Activated CD4-positive, alpha-beta memory T cell treated with anti-CD3 and anti-CD28 coated beads for 36 hours (primary cell): ENCODE data around the gene TAF11L2. TPM values are rescaled to one million over a fixed set of nuclear protein-coding genes. Genes with fewer than 3 reads are reported as not detected.
A peak's percentile ranks its signal among the peaks of the same experiment; 100 is the strongest.
"Not testable (repeated sequence)": the region's sequence is repeated elsewhere in the genome, so short reads cannot be mapped to it uniquely, and the experiment has no call there.

Experiments used
- CTCF ChIA-PET: fragments of 350-600 bp; sonication (Branson Sonifier 250); formaldehyde crosslinking; loops from one replicate; lab custom pipeline; 2021; ENCODE audit warnings: antibody characterized with exemption, inconsistent platforms; lab: Charles Lee
- POLR2A ChIA-PET: fragments of 350-600 bp; sonication (Branson Sonifier 250); formaldehyde crosslinking; loops from one replicate; lab custom pipeline; 2021; ENCODE audit warnings: antibody characterized with exemption; lab: Charles Lee
- DNase-seq: peaks from one replicate; pipeline ENCODE4 v3.0.0-alpha.2; 2020
- H3K27ac Mint-ChIP-seq: one replicate; pipeline ENCODE4 v1.8.0; 2021; ENCODE audit warnings: mixed read lengths
- H3K27me3 Mint-ChIP-seq: one replicate; pipeline ENCODE4 v1.8.0; 2021; ENCODE audit warnings: mixed read lengths
- H3K36me3 Mint-ChIP-seq: one replicate; pipeline ENCODE4 v1.8.0; 2021; ENCODE audit warnings: mixed read lengths
- H3K4me1 Mint-ChIP-seq: one replicate; pipeline ENCODE4 v1.8.0; 2021; ENCODE audit warnings: low read depth, mixed read lengths
- H3K4me3 Mint-ChIP-seq: one replicate; pipeline ENCODE4 v1.8.0; 2021; ENCODE audit warnings: mild to moderate bottlenecking, mixed read lengths
- H3K9me3 Mint-ChIP-seq: one replicate; pipeline ENCODE4 v1.8.0; 2021; ENCODE audit warnings: mixed read lengths
- intact Hi-C: fragments of 100-400 bp; cut with micrococcal nuclease; formaldehyde crosslinking; loops from one replicate; pipeline ENCODE4 v1.15.1; 2023
- total RNA-seq, 2 experiments: library from RNA; stranded (reverse); gene quantifications; one replicate each; pipeline ENCODE4 v1.2.3, GENCODE V29; 2021

TAF11L2 gene
- total RNA-seq, 2 experiments from 2014 or later = not detected

DNA sequence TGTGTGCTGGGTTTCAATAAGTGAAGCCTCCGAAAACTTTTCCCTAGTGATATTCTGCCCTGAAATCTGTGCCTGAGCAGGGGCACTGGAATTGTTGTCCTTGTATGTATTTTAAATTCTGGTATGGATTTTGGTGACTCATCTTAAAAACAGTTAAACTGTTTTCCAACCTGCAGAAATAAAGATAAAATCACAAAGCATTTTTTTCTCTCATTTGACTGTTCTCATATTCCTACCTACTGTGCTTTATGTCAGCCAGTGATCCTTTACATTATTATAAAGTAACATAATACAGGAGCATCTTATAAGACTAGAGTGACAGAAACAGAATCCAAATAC lies 10.9 kb upstream of the TAF11L2 start:
- H3K36me3 Mint-ChIP-seq = no peaks in the 10 kb centered on the region
- H3K27ac Mint-ChIP-seq = no peak overlapping the region
- no peaks in the 10 kb centered on the region for H3K27me3 Mint-ChIP-seq
- no peak for DNase-seq
- H3K9me3 Mint-ChIP-seq = peaks cover 5% of the 10 kb centered on the region
- intact Hi-C loops = no loop called here
- ChIA-PET POLR2A (no interaction called here), CTCF (no interaction called here)
- H3K4me1 Mint-ChIP-seq = no peaks in the 10 kb centered on the region
- H3K4me3 Mint-ChIP-seq = no peak overlapping the region

DNA sequence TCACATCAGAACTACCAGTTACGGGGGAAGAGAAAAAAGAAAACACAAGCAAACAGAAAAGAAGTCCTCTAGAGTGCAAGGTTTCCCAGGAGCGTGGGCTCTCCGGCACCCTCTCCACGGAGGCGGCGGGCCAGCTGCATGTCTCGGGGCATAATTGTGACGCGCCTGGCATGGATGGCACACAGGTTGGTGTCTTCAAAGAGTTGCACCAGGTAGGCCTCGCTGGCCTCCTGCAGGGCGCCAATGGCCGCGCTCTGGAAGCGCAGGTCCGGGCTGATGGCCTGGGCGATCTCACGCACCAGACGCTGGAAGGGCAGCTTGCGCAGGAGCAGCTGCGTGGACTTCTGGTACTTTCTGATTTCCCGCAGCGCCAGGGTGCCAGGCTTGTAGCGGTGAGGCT lies 6.8 kb upstream of the TAF11L2 start:
- CTCF ChIA-PET = not testable (repeated sequence)

DNA sequence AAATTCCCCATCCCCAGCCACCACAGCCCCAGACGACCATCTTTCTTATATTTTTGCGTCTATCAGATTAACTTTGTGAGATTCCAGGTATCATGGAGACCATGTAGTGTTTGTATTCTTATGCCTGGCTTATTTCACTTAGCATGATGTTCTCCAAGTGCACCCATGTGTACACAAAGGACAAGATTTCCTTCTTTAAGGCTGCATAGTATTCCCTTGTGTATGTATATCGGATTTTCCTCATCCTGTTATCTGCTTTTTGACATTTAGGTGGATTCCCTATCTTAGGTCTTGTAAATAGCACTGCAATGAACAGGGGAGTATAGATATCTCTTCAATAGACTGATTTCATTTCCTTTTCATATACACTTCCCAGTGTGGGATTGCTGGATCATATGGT lies 5.3 kb upstream of the TAF11L2 start:
- no peaks in the 10 kb centered on the region for H3K4me1 Mint-ChIP-seq
- ChIA-PET CTCF (no interaction called here), POLR2A (no interaction called here)
- DNase-seq = no peak
- intact Hi-C loops = no loop called here
- no peaks in the 10 kb centered on the region for H3K36me3 Mint-ChIP-seq
- H3K4me3 Mint-ChIP-seq = no peak overlapping the region
- H3K27me3 Mint-ChIP-seq = no peaks in the 10 kb centered on the region
- H3K9me3 Mint-ChIP-seq = peaks cover 14% of the 10 kb centered on the region
- no peak overlapping the region for H3K27ac Mint-ChIP-seq

More for the DNA sequence above, 6.8 kb upstream of the TAF11L2 start:
- intact Hi-C loops, H3K27ac Mint-ChIP-seq, H3K27me3 Mint-ChIP-seq, H3K36me3 Mint-ChIP-seq, H3K4me1 Mint-ChIP-seq, POLR2A ChIA-PET, DNase-seq, H3K4me3 Mint-ChIP-seq: not testable (repeated sequence)
- H3K9me3 Mint-ChIP-seq = peaks cover 14% of the 10 kb centered on the region

DNA sequence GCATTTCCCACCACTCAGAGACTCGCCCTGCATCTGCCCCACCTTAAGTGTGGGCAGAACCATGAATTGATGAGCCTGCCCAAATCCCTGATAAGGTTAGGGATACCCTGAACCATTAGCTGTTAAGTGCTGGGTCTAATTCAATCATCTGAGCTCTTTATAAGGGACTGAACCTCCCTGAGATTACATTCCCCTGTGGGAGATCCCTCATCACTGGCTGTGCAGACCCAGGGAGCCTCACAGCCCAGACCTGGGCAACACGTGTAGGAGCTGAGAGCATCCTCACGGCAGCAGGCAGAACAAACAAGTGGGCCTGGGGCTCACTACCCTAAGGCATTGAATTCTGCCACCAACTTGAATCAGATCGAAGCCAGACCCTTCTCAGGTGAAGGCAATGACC lies 585 bp upstream of the TAF11L2 start:
- Mint-ChIP-seq H3K4me3 (no peak overlapping the region), H3K4me1 (no peaks in the 10 kb centered on the region), H3K27me3 (no peaks in the 10 kb centered on the region), H3K36me3 (no peaks in the 10 kb centered on the region), H3K27ac (no peak overlapping the region), H3K9me3 (peaks cover 6% of the 10 kb centered on the region)
- DNase-seq = no peak
- ChIA-PET POLR2A (no interaction called here), CTCF (no interaction called here)
- intact Hi-C loops = no loop called here

DNA sequence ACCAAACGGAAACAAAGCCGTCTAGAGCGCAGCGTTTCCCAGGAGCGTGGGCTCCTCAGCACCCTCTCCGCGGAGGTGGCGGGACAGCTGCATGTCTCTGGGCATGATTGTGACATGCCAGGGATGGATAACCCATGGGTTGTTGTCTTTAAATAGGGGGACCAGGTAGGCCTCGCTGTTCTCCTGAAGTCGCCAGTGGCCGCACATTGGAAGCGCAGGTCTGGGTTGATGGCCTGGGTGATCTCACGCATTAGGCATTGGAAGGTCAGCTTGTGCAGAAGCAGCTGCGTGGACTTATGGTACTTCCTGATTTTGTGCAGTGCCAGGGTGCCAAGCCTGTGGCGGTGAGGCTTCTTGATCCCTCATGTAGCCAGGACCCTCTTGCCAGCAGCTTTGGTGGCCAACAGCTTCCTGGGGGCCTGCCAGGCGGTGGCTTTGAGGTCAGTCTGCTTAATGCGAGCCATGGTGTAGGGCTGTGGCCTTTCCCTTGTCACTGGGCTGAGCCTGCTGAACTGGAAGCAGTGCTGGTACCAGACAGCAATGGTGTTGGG lies 13.8 kb downstream of the TAF11L2 start:
- Mint-ChIP-seq H3K9me3 (peaks cover 7% of the 10 kb centered on the region), H3K36me3 (no peaks in the 10 kb centered on the region), H3K4me3 (no peak overlapping the region), H3K27me3 (no peaks in the 10 kb centered on the region), H3K4me1 (no peaks in the 10 kb centered on the region), H3K27ac (no peak overlapping the region)
- ChIA-PET CTCF (no interaction called here), POLR2A (no interaction called here)
- DNase-seq = no peak
- intact Hi-C loops = no loop called here

DNA sequence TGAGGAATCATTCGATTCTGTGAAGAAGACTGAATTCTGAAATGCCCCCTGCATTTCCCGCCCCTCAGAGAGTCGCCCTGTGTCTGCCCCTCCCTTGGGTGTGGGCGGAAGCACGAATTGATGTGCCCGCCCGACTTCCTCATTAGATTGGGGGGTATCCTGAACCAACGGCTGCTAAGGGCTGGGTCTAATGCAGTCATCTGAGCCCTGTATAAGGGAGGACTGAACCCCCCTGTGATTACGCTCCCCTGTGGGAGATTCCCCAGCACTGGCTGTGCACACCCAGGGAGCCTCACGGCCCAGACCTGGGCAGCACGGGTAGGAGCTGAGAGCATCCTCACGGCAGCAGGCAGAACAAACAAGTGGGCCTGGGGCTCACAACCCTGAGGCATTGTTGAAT lies 19.5 kb downstream of the TAF11L2 start:
- H3K27ac Mint-ChIP-seq, H3K36me3 Mint-ChIP-seq, H3K9me3 Mint-ChIP-seq, H3K27me3 Mint-ChIP-seq, H3K4me1 Mint-ChIP-seq, POLR2A ChIA-PET, CTCF ChIA-PET, intact Hi-C loops, H3K4me3 Mint-ChIP-seq: not testable (repeated sequence)
- peak; percentile 9 for DNase-seq

DNA sequence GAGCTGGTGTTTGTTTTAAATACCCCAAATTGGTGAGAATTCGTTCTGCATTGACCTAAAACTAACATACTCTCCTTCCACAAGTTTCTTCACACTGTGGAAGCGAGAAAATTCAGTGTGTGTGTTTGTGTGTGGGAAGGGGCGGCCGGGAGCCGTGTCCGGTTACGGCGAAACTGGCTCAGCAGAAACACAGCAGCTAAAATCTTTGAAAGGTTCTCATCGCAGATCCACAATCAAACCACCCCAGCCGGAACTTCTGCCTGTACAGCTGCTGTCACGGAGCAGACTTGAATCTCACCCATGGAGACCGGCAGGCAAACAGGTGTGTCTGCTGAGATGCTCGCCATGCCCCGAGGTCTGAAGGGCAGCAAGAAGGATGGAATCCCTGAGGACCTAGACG lies 20.0 kb downstream of the TAF11L2 start, which contains the start of gene TAF11L3:
TAF11L3 (plus strand) TSS at position 301 of the 400 bp plus-strand sequence.
- DNase-seq, H3K4me1 Mint-ChIP-seq, H3K4me3 Mint-ChIP-seq, H3K9me3 Mint-ChIP-seq, POLR2A ChIA-PET, H3K27ac Mint-ChIP-seq, H3K27me3 Mint-ChIP-seq, CTCF ChIA-PET, H3K36me3 Mint-ChIP-seq, intact Hi-C loops: not testable (repeated sequence)

DNA sequence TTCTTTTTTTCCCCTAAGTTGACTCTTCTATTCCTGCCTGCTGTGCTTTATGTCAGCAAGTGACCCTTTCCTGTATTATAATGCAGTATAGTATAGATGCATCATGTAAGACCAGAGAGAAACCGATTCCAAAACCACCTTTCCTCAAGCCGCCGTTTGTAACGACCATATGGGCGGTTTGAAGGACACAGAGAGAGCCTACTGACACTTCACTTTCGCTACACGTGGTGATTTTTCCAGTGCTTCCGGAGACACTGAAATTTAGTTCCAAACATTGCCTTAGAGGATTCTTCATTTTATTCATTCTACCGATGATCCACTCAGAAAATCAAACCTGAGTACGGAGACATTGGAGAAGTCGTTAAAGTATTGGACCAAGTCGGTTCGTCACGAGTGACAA lies 21.5 kb downstream of the TAF11L2 start:
- H3K4me3 Mint-ChIP-seq, H3K4me1 Mint-ChIP-seq, H3K27me3 Mint-ChIP-seq, H3K9me3 Mint-ChIP-seq, POLR2A ChIA-PET, DNase-seq, intact Hi-C loops, H3K27ac Mint-ChIP-seq, CTCF ChIA-PET, H3K36me3 Mint-ChIP-seq: not testable (repeated sequence)

DNA sequence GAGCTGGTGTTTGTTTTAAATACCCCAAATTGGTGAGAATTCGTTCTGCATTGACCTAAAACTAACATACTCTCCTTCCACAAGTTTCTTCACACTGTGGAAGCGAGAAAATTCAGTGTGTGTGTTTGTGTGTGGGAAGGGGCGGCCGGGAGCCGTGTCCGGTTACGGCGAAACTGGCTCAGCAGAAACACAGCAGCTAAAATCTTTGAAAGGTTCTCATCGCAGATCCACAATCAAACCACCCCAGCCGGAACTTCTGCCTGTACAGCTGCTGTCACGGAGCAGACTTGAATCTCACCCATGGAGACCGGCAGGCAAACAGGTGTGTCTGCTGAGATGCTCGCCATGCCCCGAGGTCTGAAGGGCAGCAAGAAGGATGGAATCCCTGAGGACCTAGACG lies 23.5 kb downstream of the TAF11L2 start, which contains the start of gene TAF11L4:
TAF11L4 (plus strand) TSS at position 301 of the 400 bp plus-strand sequence.
- H3K27me3 Mint-ChIP-seq, intact Hi-C loops, H3K36me3 Mint-ChIP-seq, H3K9me3 Mint-ChIP-seq, POLR2A ChIA-PET, H3K4me1 Mint-ChIP-seq, H3K4me3 Mint-ChIP-seq, CTCF ChIA-PET, H3K27ac Mint-ChIP-seq, DNase-seq: not testable (repeated sequence)

DNA sequence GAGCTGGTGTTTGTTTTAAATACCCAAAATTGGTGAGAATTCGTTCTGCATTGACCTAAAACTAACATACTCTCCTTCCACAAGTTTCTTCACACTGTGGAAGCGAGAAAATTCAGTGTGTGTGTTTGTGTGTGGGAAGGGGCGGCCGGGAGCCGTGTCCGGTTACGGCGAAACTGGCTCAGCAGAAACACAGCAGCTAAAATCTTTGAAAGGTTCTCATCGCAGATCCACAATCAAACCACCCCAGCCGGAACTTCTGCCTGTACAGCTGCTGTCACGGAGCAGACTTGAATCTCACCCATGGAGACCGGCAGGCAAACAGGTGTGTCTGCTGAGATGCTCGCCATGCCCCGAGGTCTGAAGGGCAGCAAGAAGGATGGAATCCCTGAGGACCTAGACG lies 26.9 kb downstream of the TAF11L2 start, which contains the start of gene TAF11L5:
TAF11L5 (plus strand) TSS at position 301 of the 400 bp plus-strand sequence.
- CTCF ChIA-PET = not testable (repeated sequence)

DNA sequence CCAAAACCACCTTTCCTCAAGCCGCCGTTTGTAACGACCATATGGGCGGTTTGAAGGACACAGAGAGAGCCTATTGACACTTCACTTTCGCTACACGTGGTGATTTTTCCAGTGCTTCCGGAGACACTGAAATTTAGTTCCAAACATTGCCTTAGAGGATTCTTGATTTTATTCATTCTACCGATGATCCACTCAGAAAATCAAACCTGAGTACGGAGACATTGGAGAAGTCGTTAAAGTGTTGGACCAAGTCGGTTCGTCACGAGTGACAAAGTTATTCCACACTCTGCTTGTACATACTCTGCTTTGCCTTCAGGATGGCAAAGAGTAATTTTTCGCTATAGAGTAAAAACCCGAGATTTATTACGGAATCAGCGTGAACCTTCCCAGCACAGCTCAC lies 28.5 kb downstream of the TAF11L2 start:
- H3K36me3 Mint-ChIP-seq, intact Hi-C loops, H3K9me3 Mint-ChIP-seq, H3K4me1 Mint-ChIP-seq, CTCF ChIA-PET, H3K27ac Mint-ChIP-seq, H3K27me3 Mint-ChIP-seq, POLR2A ChIA-PET, H3K4me3 Mint-ChIP-seq: not testable (repeated sequence)
- DNase-seq = peak; percentile 9

More for the DNA sequence above, 26.9 kb downstream of the TAF11L2 start, which contains the start of gene TAF11L5:
- POLR2A ChIA-PET, intact Hi-C loops, DNase-seq, H3K9me3 Mint-ChIP-seq, H3K27ac Mint-ChIP-seq, H3K4me1 Mint-ChIP-seq, H3K27me3 Mint-ChIP-seq, H3K36me3 Mint-ChIP-seq, H3K4me3 Mint-ChIP-seq: not testable (repeated sequence)

DNA sequence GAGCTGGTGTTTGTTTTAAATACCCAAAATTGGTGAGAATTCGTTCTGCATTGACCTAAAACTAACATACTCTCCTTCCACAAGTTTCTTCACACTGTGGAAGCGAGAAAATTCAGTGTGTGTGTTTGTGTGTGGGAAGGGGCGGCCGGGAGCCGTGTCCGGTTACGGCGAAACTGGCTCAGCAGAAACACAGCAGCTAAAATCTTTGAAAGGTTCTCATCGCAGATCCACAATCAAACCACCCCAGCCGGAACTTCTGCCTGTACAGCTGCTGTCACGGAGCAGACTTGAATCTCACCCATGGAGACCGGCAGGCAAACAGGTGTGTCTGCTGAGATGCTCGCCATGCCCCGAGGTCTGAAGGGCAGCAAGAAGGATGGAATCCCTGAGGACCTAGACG lies 30.3 kb downstream of the TAF11L2 start, which contains the start of gene TAF11L6:
TAF11L6 (plus strand) TSS at position 301 of the 400 bp plus-strand sequence.
- DNase-seq, H3K27me3 Mint-ChIP-seq, intact Hi-C loops, POLR2A ChIA-PET, H3K36me3 Mint-ChIP-seq, H3K4me3 Mint-ChIP-seq, H3K27ac Mint-ChIP-seq, CTCF ChIA-PET, H3K4me1 Mint-ChIP-seq, H3K9me3 Mint-ChIP-seq: not testable (repeated sequence)
